ENCODE measurements around the gene ARHGAP30.
"Not testable (repeated sequence)": the region's sequence is repeated elsewhere in the genome, so short reads cannot be mapped to it uniquely, and the experiment has no call there.

ARHGAP30 gene

GRCh38 chr1:161017181-161017580, 52.5 kb downstream of the ARHGAP30 start:
- H3K27me3 ChIP-seq (replicated peaks; ENCODE audit: control insufficient read depth, insufficient read depth, low read length); H3K9me3 ChIP-seq (ENCODE audit: control insufficient read depth, low read length); H3K9ac ChIP-seq (ENCODE audit: low read length); H3K4me3 ChIP-seq (ENCODE audit: low read length); H3K36me3 ChIP-seq (ENCODE audit: control insufficient read depth, insufficient read depth, low read length, severe bottlenecking); DNase-seq (ENCODE audit: low read depth): not testable (repeated sequence)
- H3K4me1 ChIP-seq (ENCODE audit: control insufficient read depth, insufficient read depth, low read length), result peaks cover 35% of the 10 kb centered on the region

GRCh38 chr1:161016683-161017082, 53.0 kb downstream of the ARHGAP30 start:
- H3K36me3 ChIP-seq (ENCODE audit: control insufficient read depth, insufficient read depth, low read length, severe bottlenecking); H3K27me3 ChIP-seq (replicated peaks; ENCODE audit: control insufficient read depth, insufficient read depth, low read length); H3K4me3 ChIP-seq (ENCODE audit: low read length); H3K9ac ChIP-seq (ENCODE audit: low read length); H3K9me3 ChIP-seq (ENCODE audit: control insufficient read depth, low read length): not testable (repeated sequence)
- H3K4me1 ChIP-seq (ENCODE audit: control insufficient read depth, insufficient read depth, low read length), result peaks cover 34% of the 10 kb centered on the region
- peak; percentile 35 for DNase-seq (ENCODE audit: low read depth)

GRCh38 chr1:161013488-161014230, 56.0 kb downstream of the ARHGAP30 start:
- H3K4me3 ChIP-seq (ENCODE audit: low read length), result peak overlapping the region; percentile 45
- H3K27me3 ChIP-seq (replicated peaks; ENCODE audit: control insufficient read depth, insufficient read depth, low read length), result no peaks in the 10 kb centered on the region
- peak; percentile 55 for DNase-seq (ENCODE audit: low read depth)
- no peaks in the 10 kb centered on the region for H3K9me3 ChIP-seq (ENCODE audit: control insufficient read depth, low read length)
- H3K4me1 ChIP-seq (ENCODE audit: control insufficient read depth, insufficient read depth, low read length), result peaks cover 28% of the 10 kb centered on the region
- H3K36me3 ChIP-seq (ENCODE audit: control insufficient read depth, insufficient read depth, low read length, severe bottlenecking), result no peaks in the 10 kb centered on the region
- peak overlapping the region; percentile 52 for H3K9ac ChIP-seq (ENCODE audit: low read length)

GRCh38 chr1:161013131-161013487, 56.6 kb downstream of the ARHGAP30 start:
- no peak for DNase-seq (ENCODE audit: low read depth)
- H3K4me1 ChIP-seq (ENCODE audit: control insufficient read depth, insufficient read depth, low read length), result peaks cover 32% of the 10 kb centered on the region
- no peaks in the 10 kb centered on the region for H3K36me3 ChIP-seq (ENCODE audit: control insufficient read depth, insufficient read depth, low read length, severe bottlenecking)
- H3K27me3 ChIP-seq (replicated peaks; ENCODE audit: control insufficient read depth, insufficient read depth, low read length), result no peaks in the 10 kb centered on the region
- H3K9ac ChIP-seq (ENCODE audit: low read length), result peak overlapping the region; percentile 52
- H3K4me3 ChIP-seq (ENCODE audit: low read length), result peak overlapping the region; percentile 41
- no peaks in the 10 kb centered on the region for H3K9me3 ChIP-seq (ENCODE audit: control insufficient read depth, low read length)

- Histone ChIP-seq H3K9ac (ENCODE audit: low read length) (no peak overlapping the region), H3K36me3 (ENCODE audit: control insufficient read depth, insufficient read depth, low read length, severe bottlenecking) (no peaks in the 10 kb centered on the region), H3K9me3 (ENCODE audit: control insufficient read depth, low read length) (no peaks in the 10 kb centered on the region), H3K27me3 (replicated peaks; ENCODE audit: control insufficient read depth, insufficient read depth, low read length) (no peaks in the 10 kb centered on the region), H3K4me3 (ENCODE audit: low read length) (no peak overlapping the region), H3K4me1 (ENCODE audit: control insufficient read depth, insufficient read depth, low read length) (peaks cover 32% of the 10 kb centered on the region)
- DNase-seq (ENCODE audit: low read depth), result no peak
Observed at GRCh38 chr1:161012420-161012819, 57.3 kb downstream of the ARHGAP30 start.

GRCh38 chr1:161009602-161010211, 60.0 kb downstream of the ARHGAP30 start:
- DNase-seq (ENCODE audit: low read depth), result no peak
- no peak overlapping the region for H3K4me3 ChIP-seq (ENCODE audit: low read length)

GRCh38 chr1:161008869-161009510, 60.7 kb downstream of the ARHGAP30 start:
- Histone ChIP-seq H3K4me1 (ENCODE audit: control insufficient read depth, insufficient read depth, low read length) (peaks cover 25% of the 10 kb centered on the region), H3K4me3 (ENCODE audit: low read length) (no peak overlapping the region), H3K9me3 (ENCODE audit: control insufficient read depth, low read length) (no peaks in the 10 kb centered on the region), H3K27me3 (replicated peaks; ENCODE audit: control insufficient read depth, insufficient read depth, low read length) (no peaks in the 10 kb centered on the region), H3K9ac (ENCODE audit: low read length) (no peak overlapping the region), H3K36me3 (ENCODE audit: control insufficient read depth, insufficient read depth, low read length, severe bottlenecking) (no peaks in the 10 kb centered on the region)
- peak; percentile 89 for DNase-seq (ENCODE audit: low read depth)

More at GRCh38 chr1:161009602-161010211, 60.0 kb downstream of the ARHGAP30 start:
- no peaks in the 10 kb centered on the region for H3K9me3 ChIP-seq (ENCODE audit: control insufficient read depth, low read length)
- peaks cover 30% of the 10 kb centered on the region for H3K4me1 ChIP-seq (ENCODE audit: control insufficient read depth, insufficient read depth, low read length)
- H3K9ac ChIP-seq (ENCODE audit: low read length), result no peak overlapping the region
- no peaks in the 10 kb centered on the region for H3K36me3 ChIP-seq (ENCODE audit: control insufficient read depth, insufficient read depth, low read length, severe bottlenecking)
- H3K27me3 ChIP-seq (replicated peaks; ENCODE audit: control insufficient read depth, insufficient read depth, low read length), result no peaks in the 10 kb centered on the region

- Histone ChIP-seq H3K36me3 (ENCODE audit: control insufficient read depth, insufficient read depth, low read length, severe bottlenecking) (no peaks in the 10 kb centered on the region), H3K27me3 (replicated peaks; ENCODE audit: control insufficient read depth, insufficient read depth, low read length) (no peaks in the 10 kb centered on the region), H3K9me3 (ENCODE audit: control insufficient read depth, low read length) (no peaks in the 10 kb centered on the region), H3K9ac (ENCODE audit: low read length) (no peak overlapping the region), H3K4me3 (ENCODE audit: low read length) (no peak overlapping the region), H3K4me1 (ENCODE audit: control insufficient read depth, insufficient read depth, low read length) (peaks cover 13% of the 10 kb centered on the region)
- DNase-seq (ENCODE audit: low read depth), result no peak
Observed at GRCh38 chr1:161007369-161007768, 62.3 kb downstream of the ARHGAP30 start.

GRCh38 chr1:161006563-161006962, 63.1 kb downstream of the ARHGAP30 start:
- peaks cover 13% of the 10 kb centered on the region for H3K4me1 ChIP-seq (ENCODE audit: control insufficient read depth, insufficient read depth, low read length)
- no peak overlapping the region for H3K9ac ChIP-seq (ENCODE audit: low read length)
- no peak overlapping the region for H3K4me3 ChIP-seq (ENCODE audit: low read length)
- H3K36me3 ChIP-seq (ENCODE audit: control insufficient read depth, insufficient read depth, low read length, severe bottlenecking), result no peaks in the 10 kb centered on the region
- no peaks in the 10 kb centered on the region for H3K27me3 ChIP-seq (replicated peaks; ENCODE audit: control insufficient read depth, insufficient read depth, low read length)
- no peak for DNase-seq (ENCODE audit: low read depth)
- H3K9me3 ChIP-seq (ENCODE audit: control insufficient read depth, low read length), result no peaks in the 10 kb centered on the region

GRCh38 chr1:161001525-161001924, 68.2 kb downstream of the ARHGAP30 start:
- Histone ChIP-seq H3K9ac (ENCODE audit: low read length) (no peak overlapping the region), H3K4me3 (ENCODE audit: low read length) (no peak overlapping the region), H3K36me3 (ENCODE audit: control insufficient read depth, insufficient read depth, low read length, severe bottlenecking) (peaks cover 12% of the 10 kb centered on the region), H3K4me1 (ENCODE audit: control insufficient read depth, insufficient read depth, low read length) (peaks cover 7% of the 10 kb centered on the region), H3K9me3 (ENCODE audit: control insufficient read depth, low read length) (no peaks in the 10 kb centered on the region), H3K27me3 (replicated peaks; ENCODE audit: control insufficient read depth, insufficient read depth, low read length) (no peaks in the 10 kb centered on the region)
- DNase-seq (ENCODE audit: low read depth), result peak; percentile 46

- no peak for DNase-seq (ENCODE audit: low read depth)
- H3K36me3 ChIP-seq (ENCODE audit: control insufficient read depth, insufficient read depth, low read length, severe bottlenecking), result peaks cover 12% of the 10 kb centered on the region
- no peaks in the 10 kb centered on the region for H3K9me3 ChIP-seq (ENCODE audit: control insufficient read depth, low read length)
- no peak overlapping the region for H3K4me3 ChIP-seq (ENCODE audit: low read length)
- no peak overlapping the region for H3K9ac ChIP-seq (ENCODE audit: low read length)
- H3K4me1 ChIP-seq (ENCODE audit: control insufficient read depth, insufficient read depth, low read length), result peaks cover 7% of the 10 kb centered on the region
- no peaks in the 10 kb centered on the region for H3K27me3 ChIP-seq (replicated peaks; ENCODE audit: control insufficient read depth, insufficient read depth, low read length)
Observed at GRCh38 chr1:161000736-161001480, 68.8 kb downstream of the ARHGAP30 start.
